ENCODE data around the gene NPW. TPM values are rescaled to one million over a fixed set of nuclear protein-coding genes. Genes with fewer than 3 reads are reported as not detected.
A peak's percentile ranks its signal among the peaks of the same experiment; 100 is the strongest.

The NPW gene
- total and polyA plus RNA-seq, 9 of the 15 experiments (the other 6 are each of a cell fraction or from before 2014, with no cell fraction given): 0.14 to 4.0 (median 2.6) TPM; not detected in 4

DNA sequence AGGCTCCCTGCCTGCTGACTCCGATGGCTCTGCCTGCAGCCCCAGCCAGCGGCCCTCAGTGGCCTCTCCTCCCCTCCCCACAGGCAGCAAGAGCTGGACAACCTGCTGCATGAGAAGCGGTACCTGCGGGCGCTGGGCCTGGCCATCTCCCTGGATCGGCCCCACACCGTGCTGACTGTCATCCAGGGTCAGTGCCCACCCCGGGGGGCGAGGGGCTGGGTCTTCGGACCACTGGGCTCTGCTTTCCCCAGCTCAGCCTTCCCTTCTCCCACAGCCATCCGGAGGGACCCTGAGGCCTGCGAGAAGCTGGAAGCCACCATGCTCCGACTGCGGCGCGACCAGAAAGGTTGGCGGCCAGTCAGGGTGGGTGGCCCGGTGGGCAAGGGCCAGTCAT, 41.7 kb upstream of the NPW start:
- H3K79me2 ChIP-seq (ENCODE audit: control insufficient read depth, insufficient read depth, low read length): peaks cover 16% of the 10 kb centered on the region
- WGBS (ENCODE audit: insufficient coverage, low coverage, missing lambda C conversion rate): 97% methylated on average over 10 of the region's 18 CpGs
- H3K27me3 ChIP-seq (ENCODE audit: control insufficient read depth in 2 of 2, insufficient read depth in 2 of 2, low read length in 2 of 2): no peaks in the 10 kb centered on the region
- intact Hi-C loops (cut with micrococcal nuclease) (no loop called here), in situ Hi-C loops (cut with MboI) (no loop called here)
- ChIA-PET POLR2A (interaction anchor here (0.6 to 2.7 kb wide), 4 partner anchors 11 to 14 kb away, joined by 3 to 30 read pairs (median 4); partner anchors contain the start of gene RPS2), CTCF (ENCODE audit: low intra/inter-chr PET ratio) (no interaction called here)
- H2AFZ ChIP-seq (ENCODE audit: low read depth, low read length): no peak overlapping the region
- BruUV-seq (replicated peaks): TSS peak; percentile 13
- no peak for ATAC-seq
- no peaks in the 10 kb centered on the region for H4K20me1 ChIP-seq (replicated peaks; ENCODE audit: control insufficient read depth, insufficient read depth, low read length)
- peaks cover 62% of the 10 kb centered on the region; the same call in 2 of the 3 replicates for H3K36me3 ChIP-seq (ENCODE audit: control insufficient read depth, insufficient read depth, low read length)
- peaks cover under 1 to 84% of the 10 kb centered on the region in 2 experiments; a peak in 3 of 5 replicates for H3K4me1 ChIP-seq (replicated peaks in 1 of 2; ENCODE audit: control insufficient read depth in 2 of 2, insufficient read depth in 2 of 2, low read length in 2 of 2)
- no peak overlapping the region for H3K4me2 ChIP-seq (ENCODE audit: insufficient read depth, low read length)
- TF ChIP-seq, protein P1, sequence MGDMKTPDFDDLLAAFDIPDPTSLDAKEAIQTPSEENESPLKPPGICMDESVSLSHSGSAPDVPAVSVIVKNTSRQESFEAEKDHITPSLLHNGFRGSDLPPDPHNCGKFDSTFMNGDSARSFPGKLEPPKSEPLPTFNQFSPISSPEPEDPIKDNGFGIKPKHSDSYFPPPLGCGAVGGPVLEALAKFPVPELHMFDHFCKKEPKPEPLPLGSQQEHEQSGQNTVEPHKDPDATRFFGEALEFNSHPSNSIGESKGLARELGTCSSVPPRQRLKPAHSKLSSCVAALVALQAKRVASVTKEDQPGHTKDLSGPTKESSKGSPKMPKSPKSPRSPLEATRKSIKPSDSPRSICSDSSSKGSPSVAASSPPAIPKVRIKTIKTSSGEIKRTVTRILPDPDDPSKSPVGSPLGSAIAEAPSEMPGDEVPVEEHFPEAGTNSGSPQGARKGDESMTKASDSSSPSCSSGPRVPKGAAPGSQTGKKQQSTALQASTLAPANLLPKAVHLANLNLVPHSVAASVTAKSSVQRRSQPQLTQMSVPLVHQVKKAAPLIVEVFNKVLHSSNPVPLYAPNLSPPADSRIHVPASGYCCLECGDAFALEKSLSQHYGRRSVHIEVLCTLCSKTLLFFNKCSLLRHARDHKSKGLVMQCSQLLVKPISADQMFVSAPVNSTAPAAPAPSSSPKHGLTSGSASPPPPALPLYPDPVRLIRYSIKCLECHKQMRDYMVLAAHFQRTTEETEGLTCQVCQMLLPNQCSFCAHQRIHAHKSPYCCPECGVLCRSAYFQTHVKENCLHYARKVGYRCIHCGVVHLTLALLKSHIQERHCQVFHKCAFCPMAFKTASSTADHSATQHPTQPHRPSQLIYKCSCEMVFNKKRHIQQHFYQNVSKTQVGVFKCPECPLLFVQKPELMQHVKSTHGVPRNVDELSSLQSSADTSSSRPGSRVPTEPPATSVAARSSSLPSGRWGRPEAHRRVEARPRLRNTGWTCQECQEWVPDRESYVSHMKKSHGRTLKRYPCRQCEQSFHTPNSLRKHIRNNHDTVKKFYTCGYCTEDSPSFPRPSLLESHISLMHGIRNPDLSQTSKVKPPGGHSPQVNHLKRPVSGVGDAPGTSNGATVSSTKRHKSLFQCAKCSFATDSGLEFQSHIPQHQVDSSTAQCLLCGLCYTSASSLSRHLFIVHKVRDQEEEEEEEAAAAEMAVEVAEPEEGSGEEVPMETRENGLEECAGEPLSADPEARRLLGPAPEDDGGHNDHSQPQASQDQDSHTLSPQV (IDR thresholded peaks at IDR 0.05): no peak
- TF ChIP-seq PCBP1 (IDR thresholded peaks at IDR 0.05; ENCODE audit: low read depth, low read length, poor library complexity, severe bottlenecking) (peak; percentile 46), RFX5 (IDR thresholded peaks at IDR 0.05; ENCODE audit: low read depth, low read length) (no peak), POLR2G (IDR thresholded peaks at IDR 0.05; ENCODE audit: low read depth, low read length) (peak; percentile 60), RBFOX2 (IDR thresholded peaks at IDR 0.05; ENCODE audit: low read depth, low read length) (0 out of 2 replicates have a peak, but pooled peaks have one; percentile 12), HNRNPL (IDR thresholded peaks at IDR 0.05; ENCODE audit: low read depth, low read length) (peak; percentile 29; the same call in 1 of the 2 replicates), KAT7 (CRISPR knock-in tag; IDR thresholded peaks at IDR 0.05; ENCODE audit: borderline replicate concordance) (no peak)
- FAIRE-seq: no peak
- no peaks in the 10 kb centered on the region for H3K9me3 ChIP-seq (replicated peaks; ENCODE audit: control insufficient read depth, insufficient read depth, low read depth, low read length)
- H3K9ac ChIP-seq (ENCODE audit: insufficient read depth in 1 of 2, low read depth in 2 of 2, low read length in 2 of 2): no peak overlapping the region
- H3K27ac ChIP-seq (ENCODE audit: extremely low read depth, low read depth, low read length): no peak overlapping the region
- H3K9me1 ChIP-seq (ENCODE audit: control insufficient read depth, insufficient read depth, low read length): no peaks in the 10 kb centered on the region
- DNase-seq (ENCODE audit: extremely low read depth in 1 of 4, low spot score in 3 of 4): no peak
- H3K4me3 ChIP-seq: no peak overlapping the region

All from K562 (cell line).